IMR-90 (cell line): ENCODE data around the gene PTPRCAP. TPM values are rescaled to one million over a fixed set of nuclear protein-coding genes. Genes with fewer than 3 reads are reported as not detected.

ENCODE experiments used
- ATAC-seq: fragments of 200-7000 bp; cut with Tn5 transposase; 2 replicates; pipeline ENCODE4 v1.9.1; 2020; ENCODE audit warnings: low read depth, mild to moderate bottlenecking, moderate library complexity
- BruUV-seq: library from RNA; stranded (reverse); fragments of 400-500 nt; replicated peaks from 2 replicates; lab custom pipeline; 2021; lab: Mats Ljungman, UMichigan
- CTCF ChIA-PET: fragments of 300-600 bp; formaldehyde crosslinking; extraction: SDS; loops from one replicate; lab custom pipeline; 2021; ENCODE audit warnings: antibody characterized with exemption; lab: Yijun Ruan, JAX
- POLR2A ChIA-PET: fragments of 300-600 bp; sonication (Branson Sonifier 250); formaldehyde crosslinking; loops from one replicate; lab custom pipeline; 2022; ENCODE audit warnings: antibody characterized with exemption; ENCODE audit not compliant: unreplicated experiment; lab: Charles Lee
- DNase-seq: peaks from one replicate; pipeline ENCODE4 v3.0.0; 2013
- H2AFZ ChIP-seq: replicated peaks from 2 replicates; pipeline ENCODE3; 2013; ENCODE audit warnings: low read length, mild to moderate bottlenecking; ENCODE audit not compliant: poor library complexity
- H2AK5ac ChIP-seq: 2 replicates; pipeline ENCODE4 v1.6.1; 2013; ENCODE audit warnings: low read depth, low read length, inconsistent platforms
- H2AK9ac ChIP-seq: replicated peaks from 2 replicates; pipeline ENCODE3; 2013; ENCODE audit warnings: mild to moderate bottlenecking, low read depth, low read length, moderate library complexity; ENCODE audit not compliant: poor library complexity
- H2BK120ac ChIP-seq: 2 replicates; pipeline ENCODE4 v1.6.1; 2013; ENCODE audit warnings: low read depth, low read length, inconsistent platforms
- H2BK15ac ChIP-seq: 3 replicates; pipeline ENCODE4 v1.6.1; 2013; ENCODE audit warnings: low read depth, low read length, inconsistent platforms
- H2BK20ac ChIP-seq: 2 replicates; pipeline ENCODE4 v1.6.1; 2013; ENCODE audit warnings: low read depth, mild to moderate bottlenecking, inconsistent platforms, low read length, moderate library complexity
- H2BK5ac ChIP-seq: 2 replicates; pipeline ENCODE4 v1.6.1; 2013; ENCODE audit warnings: mild to moderate bottlenecking, low read depth, low read length, inconsistent platforms; ENCODE audit not compliant: poor library complexity, severe bottlenecking
- H3K14ac ChIP-seq: replicated peaks from 2 replicates; pipeline ENCODE4 v1.6.1; 2013; ENCODE audit warnings: low read depth, low read length, inconsistent platforms
- H3K18ac ChIP-seq: 2 replicates; pipeline ENCODE4 v1.6.1; 2013; ENCODE audit warnings: low read depth, low read length, control low read depth
- H3K23ac ChIP-seq: 2 replicates; pipeline ENCODE4 v1.6.1; 2013; ENCODE audit warnings: low read depth, low read length, inconsistent platforms
- H3K27ac ChIP-seq: 2 replicates; pipeline ENCODE4 v1.5.1; 2013; ENCODE audit warnings: mild to moderate bottlenecking, control low read depth, low read length; ENCODE audit not compliant: insufficient read depth
- H3K27me3 ChIP-seq: 2 replicates; pipeline ENCODE4 v1.6.1; 2013; ENCODE audit warnings: low read length; ENCODE audit not compliant: control insufficient read depth, insufficient read depth
- H3K36me3 ChIP-seq: 2 replicates; pipeline ENCODE4 v1.6.1; 2013; ENCODE audit warnings: low read length, mixed read lengths; ENCODE audit not compliant: control insufficient read depth, insufficient read depth
- H3K4ac ChIP-seq: 2 replicates; pipeline ENCODE4 v1.6.1; 2013; ENCODE audit warnings: low read depth, low read length, inconsistent platforms
- H3K4me1 ChIP-seq: 2 replicates; pipeline ENCODE4 v1.6.1; 2013; ENCODE audit warnings: low read length, mixed read lengths; ENCODE audit not compliant: control insufficient read depth, insufficient read depth
- H3K4me2 ChIP-seq: 2 replicates; pipeline ENCODE4 v1.6.1; 2013; ENCODE audit warnings: low read depth, mild to moderate bottlenecking, control low read depth, low read length, moderate library complexity
- H3K4me3 ChIP-seq: 2 replicates; pipeline ENCODE4 v1.5.1; 2013; ENCODE audit warnings: low read depth, mild to moderate bottlenecking, control low read depth, low read length, moderate library complexity; ENCODE audit not compliant: insufficient read depth
- H3K56ac ChIP-seq: 2 replicates; pipeline ENCODE4 v1.6.1; 2013; ENCODE audit warnings: low read length, inconsistent platforms; ENCODE audit not compliant: insufficient read depth; ENCODE audit errors: extremely low read depth
- H3K79me1 ChIP-seq, 2 experiments: 2 replicates each; pipeline ENCODE4 v1.6.1; 2013; ENCODE audit warnings: low read length in 2 of 2, inconsistent platforms in 1 of 2, low read depth in 1 of 2
- H3K9ac ChIP-seq: 2 replicates; pipeline ENCODE4 v1.6.1; 2013; ENCODE audit warnings: low read depth, low read length, control low read depth
- H3K9me1 ChIP-seq: 2 replicates; pipeline ENCODE4 v1.6.1; 2013; ENCODE audit warnings: low read length, inconsistent platforms; ENCODE audit not compliant: insufficient read depth
- H3K9me3 ChIP-seq: 2 replicates; pipeline ENCODE4 v1.6.1; 2013; ENCODE audit warnings: low read length; ENCODE audit not compliant: control insufficient read depth, insufficient read depth
- H4K20me1 ChIP-seq: 2 replicates; pipeline ENCODE4 v1.6.1; 2013; ENCODE audit warnings: low read length, inconsistent platforms; ENCODE audit not compliant: insufficient read depth
- H4K5ac ChIP-seq: 2 replicates; pipeline ENCODE4 v1.6.1; 2013; ENCODE audit warnings: mild to moderate bottlenecking, low read depth, low read length, control low read depth
- H4K8ac ChIP-seq, 2 experiments: 2 replicates each; pipeline ENCODE4 v1.6.1; 2013; ENCODE audit warnings: low read depth in 2 of 2, low read length in 2 of 2, control low read depth in 1 of 2, inconsistent platforms in 1 of 2
- H4K91ac ChIP-seq: 2 replicates; pipeline ENCODE4 v1.6.1; 2013; ENCODE audit warnings: low read depth, low read length, inconsistent platforms; ENCODE audit not compliant: insufficient read depth
- CHD1 ChIP-seq: IDR thresholded peaks from 2 replicates; pipeline ENCODE4 v1.6.1; 2012; ENCODE audit warnings: low read depth, low read length, improper control_type of control experiment
- MAFK ChIP-seq: IDR thresholded peaks from 2 replicates; pipeline ENCODE4 v1.6.1; 2012; ENCODE audit warnings: low read depth, low read length, improper control_type of control experiment
- MXI1 ChIP-seq: IDR thresholded peaks from 2 replicates; pipeline ENCODE4 v1.6.1; 2012; ENCODE audit warnings: low read depth, mild to moderate bottlenecking, low read length, moderate library complexity, borderline replicate concordance
- POLR2A ChIP-seq: IDR thresholded peaks from 2 replicates; pipeline ENCODE4 v1.6.1; 2012; ENCODE audit warnings: mild to moderate bottlenecking, low read depth, low read length
- RFX5 ChIP-seq: IDR thresholded peaks from 2 replicates; pipeline ENCODE4 v1.8.0; 2012; ENCODE audit warnings: low read depth, mild to moderate bottlenecking, low read length, moderate library complexity
- WGBS, 2 experiments: methylation state at CpG; one replicate each; pipeline versions ENCODE4 v1.1.5 to v1.1.7; 2013; ENCODE audit warnings: missing lambda C conversion rate in 2 of 2; ENCODE audit not compliant: insufficient read length in 1 of 2; ENCODE audit errors: extremely low coverage in 2 of 2; 5-methylcytosine and 5-hydroxymethylcytosine counted together
- dilution Hi-C: fragments of 300-500 bp; cut with HindIII; formaldehyde crosslinking; loops from one replicate; pipeline ENCODE4 v1.14.3; 2018; ENCODE audit warnings: low sequenced_read_pairs; ENCODE audit not compliant: unreplicated experiment
- in situ Hi-C: fragments of 300-500 bp; cut with MboI; formaldehyde crosslinking; loops from 3 replicates; pipeline ENCODE4 v1.14.3; 2019; ENCODE audit warnings: low sequenced_read_pairs, inconsistent platforms, mixed read lengths
- intact Hi-C: fragments of 100-400 bp; cut with micrococcal nuclease; formaldehyde crosslinking; loops from 2 replicates; pipeline ENCODE4 v1.10.0; 2022
- polyA plus RNA-seq, 3 experiments: library from polyadenylated mRNA; depleted of rRNA; stranded (reverse); fragments of >200 nt; gene quantifications; 2 replicates each; pipeline ENCODE4 v1.2.3, GENCODE V29; 2012; ENCODE audit warnings: low replicate concordance in 1 of 3
- total RNA-seq: library from RNA; depleted of rRNA; stranded (reverse); fragments of >200 nt; gene quantifications from 2 replicates; pipeline ENCODE4 v1.2.3, GENCODE V29; 2012
- TF ChIP-seq, protein P1 (sequence below): conservative IDR thresholded peaks from 2 replicates; pipeline ENCODE4 v1.5.1; 2012; ENCODE audit warnings: mild to moderate bottlenecking, low read depth, low read length, improper control_type of control experiment

PTPRCAP gene
- total and polyA plus RNA-seq, 2 of the 4 experiments (the other 2 are of a cell fraction), result 0.24 TPM; not detected in 1

- TF ChIP-seq MAFK, result no peak
Observed at GRCh38 chr11:67464411-67465188, 27.1 kb upstream of the PTPRCAP start (continued).

DNA sequence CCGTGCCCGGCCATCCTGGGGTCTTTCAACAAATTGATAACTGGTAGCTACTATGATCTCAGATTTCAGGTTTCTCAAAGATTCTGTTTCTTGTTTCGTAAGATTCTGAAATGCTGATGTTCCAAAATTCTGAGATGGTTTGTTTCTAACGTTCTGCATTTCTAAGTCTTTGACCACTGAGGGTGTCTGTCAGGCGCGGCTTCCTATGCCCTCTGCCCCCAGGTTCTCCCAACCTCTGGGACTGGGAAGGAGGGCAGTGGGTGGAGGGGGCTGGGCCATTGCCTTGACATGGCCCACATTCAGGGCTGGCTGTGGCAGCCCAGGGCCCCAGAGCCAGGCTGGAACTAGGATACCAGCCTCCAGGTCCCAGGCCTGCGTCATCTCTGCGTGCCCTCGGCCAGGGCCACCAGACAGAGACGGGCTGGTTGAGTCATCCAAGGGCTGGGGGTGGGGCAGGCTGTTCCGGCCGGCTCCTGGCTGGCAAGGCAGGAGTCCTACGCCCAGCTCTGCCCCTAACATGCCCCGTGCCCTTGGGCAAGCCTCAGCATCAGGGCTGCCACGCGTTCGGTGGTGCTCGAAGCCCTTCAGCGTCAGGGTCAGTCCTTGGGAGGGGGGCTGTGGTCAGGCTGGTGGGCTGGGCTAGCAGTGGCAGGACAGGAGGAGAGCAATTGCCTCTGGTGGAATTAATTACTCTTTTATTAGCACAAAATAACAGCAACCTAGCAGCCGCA is 26.4 kb upstream of the PTPRCAP start:
- H3K27ac ChIP-seq, result no peak overlapping the region

More for the DNA sequence above, 26.4 kb upstream of the PTPRCAP start:
- no peak overlapping the region; the same call in 1 of the 2 replicates for H3K4me3 ChIP-seq
- ATAC-seq, result no peak
- peaks cover 12% of the 10 kb centered on the region for H3K9me1 ChIP-seq
- no peaks in the 10 kb centered on the region; the same call in 1 of the 2 replicates for H3K27me3 ChIP-seq
- H3K36me3 ChIP-seq, result peaks cover 2% of the 10 kb centered on the region; the same call in 1 of the 2 replicates
- ChIA-PET CTCF (no interaction called here), POLR2A (no interaction called here)
- 100% methylated on average over 4 of the region's 20 CpGs; no CpG with 5 or more reads in 1 of the 2 experiments for WGBS, 2 experiments
- H4K20me1 ChIP-seq, result no peaks in the 10 kb centered on the region
- peaks cover 4 to 24% of the 10 kb centered on the region in 2 experiments; a peak in 2 of 4 replicates for H3K79me1 ChIP-seq
- peak overlapping the region; percentile 56 for H2BK5ac ChIP-seq
- H4K91ac ChIP-seq, result peak overlapping the region; percentile 47; the same call in 1 of the 2 replicates
- H2AFZ ChIP-seq, result peak overlapping the region; percentile 95
- H3K14ac ChIP-seq, result no peak overlapping the region
- BruUV-seq, result no TSS peak
- intact Hi-C loops, result no loop called here
- H2AK5ac ChIP-seq, result no peak overlapping the region
- in situ Hi-C loops, result no loop called here
- no peak overlapping the region for H2BK15ac ChIP-seq
- no peak overlapping the region for H2BK20ac ChIP-seq
- H3K18ac ChIP-seq, result no peak overlapping the region
- H3K23ac ChIP-seq, result no peak overlapping the region
- H4K5ac ChIP-seq, result peak overlapping the region; percentile 87
- no peak for DNase-seq
- peaks cover 9% of the 10 kb centered on the region for H3K4me1 ChIP-seq
- no peak overlapping the region for H3K9ac ChIP-seq
- peak overlapping the region; percentile 68 for H3K4me2 ChIP-seq
- H2BK120ac ChIP-seq, result no peak overlapping the region
- H4K8ac ChIP-seq, result peak overlapping the region; percentile 88 to 92; a peak in 2 of 4 replicates
- dilution Hi-C loops, result no loop called here
- no peak overlapping the region for H3K56ac ChIP-seq
- no peak for TF ChIP-seq MXI1
- TF ChIP-seq, protein P1, sequence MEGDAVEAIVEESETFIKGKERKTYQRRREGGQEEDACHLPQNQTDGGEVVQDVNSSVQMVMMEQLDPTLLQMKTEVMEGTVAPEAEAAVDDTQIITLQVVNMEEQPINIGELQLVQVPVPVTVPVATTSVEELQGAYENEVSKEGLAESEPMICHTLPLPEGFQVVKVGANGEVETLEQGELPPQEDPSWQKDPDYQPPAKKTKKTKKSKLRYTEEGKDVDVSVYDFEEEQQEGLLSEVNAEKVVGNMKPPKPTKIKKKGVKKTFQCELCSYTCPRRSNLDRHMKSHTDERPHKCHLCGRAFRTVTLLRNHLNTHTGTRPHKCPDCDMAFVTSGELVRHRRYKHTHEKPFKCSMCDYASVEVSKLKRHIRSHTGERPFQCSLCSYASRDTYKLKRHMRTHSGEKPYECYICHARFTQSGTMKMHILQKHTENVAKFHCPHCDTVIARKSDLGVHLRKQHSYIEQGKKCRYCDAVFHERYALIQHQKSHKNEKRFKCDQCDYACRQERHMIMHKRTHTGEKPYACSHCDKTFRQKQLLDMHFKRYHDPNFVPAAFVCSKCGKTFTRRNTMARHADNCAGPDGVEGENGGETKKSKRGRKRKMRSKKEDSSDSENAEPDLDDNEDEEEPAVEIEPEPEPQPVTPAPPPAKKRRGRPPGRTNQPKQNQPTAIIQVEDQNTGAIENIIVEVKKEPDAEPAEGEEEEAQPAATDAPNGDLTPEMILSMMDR, result no peak
- no peak for TF ChIP-seq CHD1
- TF ChIP-seq POLR2A, result no peak
- no peak for TF ChIP-seq RFX5
- H3K4ac ChIP-seq, result 0 out of 2 replicates have a peak overlapping the region, but pooled peaks have one; percentile 69
- peak overlapping the region; percentile 84 for H2AK9ac ChIP-seq
- no peaks in the 10 kb centered on the region for H3K9me3 ChIP-seq
